Measurements from ENCODE around the gene IGSF3. TPM values are rescaled to one million over a fixed set of nuclear protein-coding genes. Genes with fewer than 3 reads are reported as not detected.

Gene IGSF3
- total RNA-seq, 1 donor: 13.8 TPM

GRCh38 chr1:116681343-116681899 is 13.9 kb upstream of the IGSF3 start:
- no peak for DNase-seq (ENCODE audit: low read depth)
- no peak overlapping the region for H3K4me3 ChIP-seq (ENCODE audit: low read depth, low read length)
- no peak for TF ChIP-seq CTCF (IDR thresholded peaks at IDR 0.05; ENCODE audit: insufficient read depth, low read depth, low read length)

GRCh38 chr1:116680752-116681151 is 13.2 kb upstream of the IGSF3 start:
- H3K4me3 ChIP-seq (ENCODE audit: low read depth, low read length): no peak overlapping the region
- no peak for DNase-seq (ENCODE audit: low read depth)
- TF ChIP-seq CTCF (IDR thresholded peaks at IDR 0.05; ENCODE audit: insufficient read depth, low read depth, low read length): no peak

GRCh38 chr1:116679828-116680628 is 12.5 kb upstream of the IGSF3 start:
- TF ChIP-seq CTCF (IDR thresholded peaks at IDR 0.05; ENCODE audit: insufficient read depth, low read depth, low read length): no peak
- H3K4me3 ChIP-seq (ENCODE audit: low read depth, low read length): no peak overlapping the region
- no peak for DNase-seq (ENCODE audit: low read depth)

- H3K4me3 ChIP-seq (ENCODE audit: low read depth, low read length): no peak overlapping the region
- DNase-seq (ENCODE audit: low read depth): no peak
- no peak for TF ChIP-seq CTCF (IDR thresholded peaks at IDR 0.05; ENCODE audit: insufficient read depth, low read depth, low read length)
These were observed 11.7 kb upstream of the IGSF3 start for GRCh38 chr1:116679091-116679827.

- H3K4me3 ChIP-seq (ENCODE audit: low read depth, low read length): no peak overlapping the region
- TF ChIP-seq CTCF (IDR thresholded peaks at IDR 0.05; ENCODE audit: insufficient read depth, low read depth, low read length): no peak
- no peak for DNase-seq (ENCODE audit: low read depth)
These were observed 11.2 kb upstream of the IGSF3 start for GRCh38 chr1:116678732-116679090.

- H3K4me3 ChIP-seq (ENCODE audit: low read depth, low read length): no peak overlapping the region
- DNase-seq (ENCODE audit: low read depth): no peak
- no peak for TF ChIP-seq CTCF (IDR thresholded peaks at IDR 0.05; ENCODE audit: insufficient read depth, low read depth, low read length)
These were observed 10.0 kb upstream of the IGSF3 start for GRCh38 chr1:116677474-116678062.

Data from fibroblast of villous mesenchyme (primary cell).